BJ (cell line): ENCODE measurements around the gene ALG14. TPM values are rescaled to one million over a fixed set of nuclear protein-coding genes. Genes with fewer than 3 reads are reported as not detected.

Source experiments
- CTCF ChIA-PET: fragments of 350-600 bp; formaldehyde crosslinking; extraction: SDS; loops from one replicate; lab custom pipeline; 2021; ENCODE audit warnings: antibody characterized with exemption, inconsistent platforms; lab: Yijun Ruan, JAX
- POLR2A ChIA-PET: fragments of 300-600 bp; sonication (Branson Sonifier 250); formaldehyde crosslinking; extraction: SDS; loops from one replicate; lab custom pipeline; 2021; ENCODE audit warnings: antibody characterized with exemption; lab: Charles Lee
- DNase-seq: peaks from one replicate; pipeline ENCODE4 v3.0.0-alpha.2; 2011; ENCODE audit warnings: low read depth
- H3K27me3 ChIP-seq: 2 replicates; pipeline ENCODE4 v1.6.0; 2011; ENCODE audit warnings: low read length; ENCODE audit not compliant: control insufficient read depth, insufficient read depth
- H3K36me3 ChIP-seq: 2 replicates; pipeline ENCODE4 v1.5.1; 2011; ENCODE audit warnings: low read length; ENCODE audit not compliant: control insufficient read depth, insufficient read depth
- H3K4me3 ChIP-seq: 2 replicates; pipeline ENCODE4 v1.5.1; 2011; ENCODE audit warnings: low read depth, mild to moderate bottlenecking, control low read depth, low read length
- CTCF ChIP-seq: IDR thresholded peaks from 2 replicates; pipeline ENCODE4 v1.5.1; 2011; ENCODE audit warnings: low read depth, mild to moderate bottlenecking, control low read depth, inconsistent platforms, low read length, moderate library complexity; ENCODE audit not compliant: insufficient read depth
- polyA plus RNA-seq: library from polyadenylated mRNA; depleted of rRNA; stranded (reverse); fragments of >200 nt; gene quantifications from 2 replicates; pipeline ENCODE4 v1.2.3, GENCODE V29; 2011

ALG14 gene
- polyA plus RNA-seq, 1 experiment, result 2.3 TPM

GRCh38 chr1:95013950-95014574 is 58.7 kb downstream of the ALG14 start:
- H3K27me3 ChIP-seq, result no peaks in the 10 kb centered on the region
- H3K4me3 ChIP-seq, result no peak overlapping the region
- CTCF ChIA-PET, result interaction anchor here (0.8 to 1.2 kb wide), 4 partner anchors 8 to 63 kb away, joined by 3 read pairs; no protein-coding TSS in a partner anchor
- no peaks in the 10 kb centered on the region for H3K36me3 ChIP-seq
- TF ChIP-seq CTCF, result no peak
- POLR2A ChIA-PET, result no interaction called here
- no peak for DNase-seq

GRCh38 chr1:95012389-95012788 is 60.4 kb downstream of the ALG14 start:
- Histone ChIP-seq H3K4me3 (no peak overlapping the region), H3K36me3 (no peaks in the 10 kb centered on the region), H3K27me3 (no peaks in the 10 kb centered on the region)
- POLR2A ChIA-PET, result interaction anchor here (0.7 kb wide), 1 partner anchor 19 kb away, joined by 9 read pairs; no protein-coding TSS in a partner anchor
- DNase-seq, result peak; percentile 65
- CTCF ChIA-PET, result interaction anchor here (0.6 to 1.4 kb wide), 3 partner anchors 9 to 92 kb away, joined by 3 read pairs; no protein-coding TSS in a partner anchor
- TF ChIP-seq CTCF, result no peak

- Histone ChIP-seq H3K27me3 (no peaks in the 10 kb centered on the region), H3K36me3 (no peaks in the 10 kb centered on the region), H3K4me3 (no peak overlapping the region)
- TF ChIP-seq CTCF, result no peak
- POLR2A ChIA-PET, result no interaction called here
- CTCF ChIA-PET, result interaction anchor here (0.8 kb wide), 1 partner anchor 10 kb away, joined by 3 read pairs; no protein-coding TSS in a partner anchor
- no peak for DNase-seq
Observed at GRCh38 chr1:95010158-95010557, 62.6 kb downstream of the ALG14 start.

GRCh38 chr1:95007687-95008086 is 65.1 kb downstream of the ALG14 start:
- TF ChIP-seq CTCF, result no peak
- Histone ChIP-seq H3K36me3 (no peaks in the 10 kb centered on the region), H3K4me3 (no peak overlapping the region), H3K27me3 (no peaks in the 10 kb centered on the region)
- POLR2A ChIA-PET, result no interaction called here
- DNase-seq, result no peak
- CTCF ChIA-PET, result interaction anchor here (0.8 to 1.4 kb wide), 3 partner anchors 16 to 84 kb away, joined by 3 to 5 read pairs (median 3); no protein-coding TSS in a partner anchor

GRCh38 chr1:95006681-95007080 is 66.1 kb downstream of the ALG14 start:
- POLR2A ChIA-PET, result no interaction called here
- Histone ChIP-seq H3K4me3 (no peak overlapping the region), H3K36me3 (no peaks in the 10 kb centered on the region), H3K27me3 (no peaks in the 10 kb centered on the region)
- no peak for DNase-seq
- CTCF ChIA-PET, result interaction anchor here (0.6 to 0.9 kb wide), 2 partner anchors 83 to 150 kb away, joined by 3 read pairs; no protein-coding TSS in a partner anchor
- TF ChIP-seq CTCF, result no peak
